GM18858 (cell line): Measurements from ENCODE around the gene CCDC33.

Source experiments
- ATAC-seq: cut with Tn5 transposase; IDR thresholded peaks from one replicate; pipeline ENCODE4 v1.9.1; 2021; ENCODE audit not compliant: unreplicated experiment

The CCDC33 gene

DNA sequence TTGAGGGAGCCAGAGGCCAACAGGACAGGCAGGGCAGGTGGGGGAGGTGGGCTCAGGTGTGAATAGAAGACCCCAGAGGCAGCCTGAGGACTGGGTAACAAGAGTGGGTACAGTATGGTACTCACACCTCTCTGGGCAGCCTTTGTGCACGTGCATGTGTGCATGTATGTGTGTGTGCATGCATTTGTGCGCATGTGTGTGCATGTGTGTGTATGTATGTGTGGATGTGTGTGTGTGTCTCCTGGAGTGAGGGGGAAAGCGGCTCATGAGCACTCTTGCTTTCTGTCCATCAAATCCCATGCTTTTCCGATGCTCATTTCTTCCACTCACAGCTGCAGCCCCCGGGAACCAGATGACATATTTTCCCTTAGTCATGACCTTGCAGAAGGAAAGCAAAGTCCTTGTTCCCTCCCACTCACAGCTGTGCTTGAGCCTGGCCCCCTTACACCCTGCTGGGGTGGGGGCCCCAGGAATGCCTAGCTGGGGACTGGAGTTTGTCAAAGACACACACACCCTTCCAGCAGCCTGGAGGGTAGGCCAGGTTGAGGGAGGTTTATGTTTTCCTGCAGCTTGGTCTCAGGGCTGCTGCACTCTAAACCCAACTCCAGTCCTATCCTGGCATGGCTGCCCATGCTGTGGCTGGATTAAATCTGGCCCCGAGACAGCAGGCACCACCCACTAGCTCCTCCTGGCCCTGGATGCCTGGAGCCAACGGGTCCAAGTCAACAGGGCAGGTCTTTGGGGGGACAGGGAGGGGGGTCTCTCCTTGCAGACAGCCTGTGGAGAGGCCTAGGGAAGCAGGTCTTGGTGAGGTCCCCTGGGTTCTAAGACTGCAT lies 22.5 kb downstream of the CCDC33 start:
- ATAC-seq, result no peak

DNA sequence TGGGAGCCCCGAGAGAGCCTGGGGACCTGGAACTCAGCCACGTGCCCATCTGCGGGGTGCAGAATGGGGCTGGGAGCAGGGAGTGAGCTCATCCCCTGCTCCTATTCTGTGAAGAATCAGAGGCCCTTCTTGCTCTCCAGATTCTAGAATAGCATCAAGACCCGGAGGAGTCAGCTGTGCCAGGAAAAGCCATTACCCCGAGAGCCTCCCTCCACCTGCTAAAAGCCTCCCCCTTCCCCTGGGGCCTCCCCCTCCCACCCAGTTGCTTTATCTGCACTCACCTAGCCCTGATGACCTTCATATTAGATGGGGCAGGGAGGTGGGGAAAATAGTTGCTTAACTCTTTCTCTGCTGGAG lies 23.1 kb downstream of the CCDC33 start:
- no peak for ATAC-seq

DNA sequence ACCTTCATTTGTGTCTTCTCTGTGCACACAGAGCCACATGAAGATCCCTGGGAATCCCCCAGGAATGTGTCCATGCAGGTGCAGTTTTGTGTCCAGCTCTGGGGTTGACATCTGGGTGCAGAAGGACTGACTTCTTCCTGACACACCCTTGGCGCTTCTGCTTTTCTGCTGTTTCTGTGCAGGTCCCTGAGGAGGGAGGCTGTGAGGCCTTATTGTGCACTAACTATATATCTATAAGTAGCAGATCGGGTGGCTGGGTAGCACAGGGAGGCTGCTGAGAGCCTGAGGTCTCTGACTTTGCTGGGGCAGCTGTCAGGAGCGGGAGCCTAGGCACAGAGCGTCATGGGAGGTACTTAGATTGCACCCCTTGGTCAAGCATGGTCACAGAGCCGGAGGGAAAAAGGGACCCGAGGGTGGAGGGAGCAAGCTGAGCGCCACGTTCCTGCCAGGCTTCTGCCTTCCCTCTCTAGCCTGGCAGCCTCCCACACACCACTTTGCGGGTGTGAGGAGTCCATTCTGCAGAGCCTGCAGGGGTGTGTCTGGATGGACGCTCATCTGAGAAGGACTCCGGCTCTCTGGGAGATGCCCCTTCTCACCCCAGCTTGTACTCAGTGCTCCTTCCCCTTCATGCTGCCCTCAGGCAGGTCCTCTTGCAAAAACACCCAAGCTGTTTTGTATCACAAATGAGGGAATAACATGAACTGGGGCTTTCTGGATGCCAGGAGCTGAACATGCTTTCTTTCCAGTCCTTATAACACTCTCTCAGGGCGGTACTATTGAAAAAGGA lies 23.9 kb downstream of the CCDC33 start:
- ATAC-seq, result no peak

- no peak for ATAC-seq
Observed at GRCh38 chr15:74261041-74261440, 24.9 kb downstream of the CCDC33 start.

DNA sequence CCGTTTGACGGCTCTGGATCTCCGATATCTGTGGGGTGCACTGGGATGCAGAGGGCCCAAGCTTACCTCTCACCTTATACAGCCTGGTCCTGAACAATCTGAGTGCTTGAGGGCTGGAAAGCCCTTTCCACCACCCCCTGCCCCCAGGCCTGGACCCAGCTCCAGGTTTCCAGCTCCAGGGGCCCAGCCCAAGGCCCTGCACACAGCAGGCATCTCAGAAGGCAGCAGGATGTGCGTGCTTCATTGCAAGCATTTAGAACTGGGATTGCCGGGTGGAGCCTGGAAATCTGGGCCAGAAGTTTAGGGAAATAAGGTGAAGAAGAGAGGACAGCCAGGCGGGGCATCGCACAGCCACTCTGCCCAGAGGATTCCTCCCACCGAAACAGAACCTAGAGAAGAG lies 25.6 kb downstream of the CCDC33 start:
- no peak for ATAC-seq

- ATAC-seq, result no peak
Observed at GRCh38 chr15:74262151-74262550, 26.0 kb downstream of the CCDC33 start.

DNA sequence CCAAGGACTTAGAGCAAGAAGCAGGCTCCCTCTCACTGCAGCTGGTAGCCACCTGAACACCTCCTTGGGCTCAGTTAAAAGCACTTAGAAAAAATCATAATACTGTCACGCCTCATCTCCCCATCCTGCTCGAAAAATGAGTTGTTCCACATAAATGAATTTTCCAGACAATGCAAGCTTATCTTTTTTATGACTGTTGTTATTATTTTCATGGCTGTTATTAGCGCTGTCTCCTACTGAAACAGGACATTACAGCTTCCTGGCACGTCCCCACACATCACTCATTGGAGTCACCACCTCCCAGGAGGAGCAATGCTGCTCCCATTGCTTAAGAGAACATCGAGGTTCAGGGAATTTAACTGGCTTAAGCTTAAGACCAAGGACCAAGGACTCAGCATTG lies 26.5 kb downstream of the CCDC33 start:
- no peak for ATAC-seq

DNA sequence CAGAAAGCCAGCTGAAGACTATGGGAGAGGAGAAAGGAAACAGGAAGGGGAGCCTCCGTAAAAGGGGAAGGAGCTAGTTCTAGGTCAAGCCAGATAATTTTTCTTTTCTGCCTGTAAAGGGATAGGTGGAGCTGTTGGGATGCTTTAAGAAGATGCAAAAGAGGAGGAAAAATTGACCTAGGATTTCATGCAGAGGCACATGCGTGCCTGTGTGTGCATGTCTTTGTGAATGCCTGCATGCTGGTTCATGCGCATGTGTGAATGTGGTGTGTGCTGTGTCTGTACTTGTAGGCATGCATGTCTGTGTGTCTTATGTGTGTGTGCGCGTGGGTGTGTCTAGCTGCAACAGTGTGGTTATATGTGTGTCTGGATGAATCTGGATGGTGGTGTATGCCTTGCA lies 27.3 kb downstream of the CCDC33 start:
- ATAC-seq, result no peak

DNA sequence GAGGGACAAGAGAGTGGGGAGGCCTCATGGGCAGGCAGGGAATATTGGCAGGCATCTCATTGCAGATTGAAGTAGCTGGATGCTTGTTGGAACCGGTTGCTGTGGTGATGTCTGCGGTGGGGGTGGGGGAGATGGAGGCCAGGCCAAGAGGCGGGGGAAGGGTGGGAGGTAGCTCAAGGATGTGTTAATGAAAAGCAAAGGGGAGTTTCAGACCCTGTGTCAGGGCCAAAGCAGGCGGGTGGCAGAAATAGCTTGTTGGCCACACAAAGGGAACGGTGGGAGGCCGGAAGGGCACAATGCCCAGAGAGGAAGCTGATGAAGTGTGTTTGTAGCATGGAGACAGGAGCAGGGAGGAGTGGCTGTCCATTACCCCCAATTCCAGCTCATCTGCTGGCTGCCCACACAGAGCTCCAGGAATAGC lies 28.0 kb downstream of the CCDC33 start:
- ATAC-seq, result no peak

DNA sequence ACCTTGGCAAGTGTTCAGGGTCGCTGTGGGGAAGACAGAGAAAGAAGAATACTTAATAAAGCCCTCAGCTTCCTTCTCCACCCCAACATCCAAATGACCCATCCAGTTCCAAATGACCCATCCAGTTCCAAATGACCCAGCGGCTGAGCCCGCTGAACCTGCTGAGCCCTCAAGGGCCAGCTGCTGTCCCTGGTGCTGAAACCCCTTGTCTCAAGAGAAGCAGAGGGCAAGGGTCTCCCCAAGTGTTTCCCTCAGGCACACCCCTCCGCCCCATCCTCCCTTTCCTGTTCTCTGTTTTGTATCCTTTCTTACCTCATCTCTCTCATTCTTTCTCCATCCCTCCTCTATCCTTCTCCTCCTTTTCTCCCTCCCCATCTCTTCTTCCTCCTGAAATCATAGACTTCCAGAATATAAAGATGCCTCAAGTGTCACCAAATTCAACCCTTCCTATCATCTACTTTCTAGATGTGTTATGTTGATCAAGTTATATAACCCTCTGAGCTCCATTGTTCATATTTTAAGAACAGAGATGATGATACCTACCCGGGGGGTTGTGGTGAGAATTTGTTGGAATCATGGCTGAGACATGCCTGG lies 29.0 kb downstream of the CCDC33 start:
- ATAC-seq, result no peak

DNA sequence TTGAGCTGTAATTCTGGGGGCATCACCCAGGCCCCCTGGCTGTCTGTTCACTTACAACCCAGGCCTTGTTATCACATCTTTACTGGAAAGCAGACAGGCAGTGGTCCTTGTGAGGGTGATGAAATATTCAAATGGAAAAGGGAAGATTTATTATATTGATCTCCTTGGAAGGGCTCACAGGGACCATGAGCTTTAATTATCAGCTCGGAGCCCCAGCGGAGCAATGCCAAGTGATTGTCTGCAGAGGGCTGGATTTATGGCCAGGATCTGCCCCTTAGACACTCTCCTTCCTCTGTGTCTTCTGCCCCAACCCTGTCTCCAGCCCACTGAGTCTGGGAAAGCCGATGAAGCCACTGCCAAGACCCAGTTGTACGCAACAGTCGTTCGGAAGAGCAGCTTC lies 31.9 kb downstream of the CCDC33 start:
- ATAC-seq, result no peak

- no peak for ATAC-seq
Observed at GRCh38 chr15:74269362-74270035, 33.4 kb downstream of the CCDC33 start.

DNA sequence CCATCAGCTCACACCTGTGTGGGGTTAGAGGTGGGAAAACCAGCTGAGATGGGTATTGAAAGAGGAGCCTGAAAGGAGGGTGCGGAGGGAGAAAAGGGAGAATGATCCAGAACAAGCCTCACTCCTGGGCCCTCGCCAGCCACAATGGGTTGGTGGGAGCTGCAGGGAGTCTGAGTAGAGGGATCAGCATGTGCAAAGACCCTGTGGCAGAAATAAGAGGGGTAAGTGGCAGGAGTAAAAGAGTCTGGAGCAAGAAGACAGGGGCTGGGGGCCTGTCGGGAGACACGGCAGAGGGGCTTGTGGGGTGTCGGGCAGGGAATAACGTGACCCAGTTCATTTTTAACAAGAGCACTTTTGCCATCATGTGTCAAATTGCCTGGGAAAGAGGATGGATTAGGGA lies 34.0 kb downstream of the CCDC33 start:
- ATAC-seq, result no peak

GRCh38 chr15:74270854-74271520 lies 34.9 kb downstream of the CCDC33 start:
- no peak for ATAC-seq

- ATAC-seq, result no peak
Observed at GRCh38 chr15:74272812-74273211, 36.7 kb downstream of the CCDC33 start.

- no peak for ATAC-seq
Observed at GRCh38 chr15:74274470-74275038, 38.4 kb downstream of the CCDC33 start.

DNA sequence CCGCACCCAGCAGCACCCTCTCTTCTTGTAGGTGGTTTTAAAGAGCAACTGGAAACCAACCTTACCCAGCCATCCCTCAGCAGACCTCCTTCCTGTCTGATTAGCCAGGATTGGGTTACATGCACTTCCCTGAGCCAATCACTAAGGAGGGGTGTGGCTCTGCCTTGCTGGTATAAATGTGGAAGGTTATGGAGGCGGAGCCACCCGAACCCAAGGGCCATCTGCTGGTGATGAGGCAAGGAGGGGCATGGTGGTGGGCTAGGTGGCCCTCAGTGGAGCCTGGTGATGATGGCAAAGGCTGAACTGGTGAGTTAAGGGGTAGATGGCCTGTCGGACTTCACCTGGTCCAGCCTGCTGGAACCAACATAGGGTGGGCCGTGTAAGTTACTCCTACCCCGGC lies 39.8 kb downstream of the CCDC33 start:
- no peak for ATAC-seq

DNA sequence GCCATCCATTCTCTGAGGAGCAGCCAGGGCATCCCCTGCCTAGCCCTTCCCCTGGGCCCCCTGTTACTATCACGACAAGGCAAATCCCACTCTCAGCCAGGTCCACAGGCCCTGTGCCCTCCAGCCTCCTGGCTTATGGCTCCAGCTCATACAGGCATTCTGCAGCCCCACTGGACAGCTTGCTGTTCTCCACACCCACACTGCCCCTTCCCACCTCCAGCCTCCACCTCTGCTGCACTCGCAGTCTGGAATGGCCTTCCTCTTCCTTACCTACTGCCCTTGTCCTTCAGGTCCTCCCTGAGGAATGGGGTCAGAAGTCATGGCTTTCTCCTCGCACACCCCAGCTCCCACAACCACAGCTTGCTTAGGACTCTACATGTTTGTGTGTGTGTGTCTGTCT lies 40.4 kb downstream of the CCDC33 start:
- ATAC-seq, result no peak

DNA sequence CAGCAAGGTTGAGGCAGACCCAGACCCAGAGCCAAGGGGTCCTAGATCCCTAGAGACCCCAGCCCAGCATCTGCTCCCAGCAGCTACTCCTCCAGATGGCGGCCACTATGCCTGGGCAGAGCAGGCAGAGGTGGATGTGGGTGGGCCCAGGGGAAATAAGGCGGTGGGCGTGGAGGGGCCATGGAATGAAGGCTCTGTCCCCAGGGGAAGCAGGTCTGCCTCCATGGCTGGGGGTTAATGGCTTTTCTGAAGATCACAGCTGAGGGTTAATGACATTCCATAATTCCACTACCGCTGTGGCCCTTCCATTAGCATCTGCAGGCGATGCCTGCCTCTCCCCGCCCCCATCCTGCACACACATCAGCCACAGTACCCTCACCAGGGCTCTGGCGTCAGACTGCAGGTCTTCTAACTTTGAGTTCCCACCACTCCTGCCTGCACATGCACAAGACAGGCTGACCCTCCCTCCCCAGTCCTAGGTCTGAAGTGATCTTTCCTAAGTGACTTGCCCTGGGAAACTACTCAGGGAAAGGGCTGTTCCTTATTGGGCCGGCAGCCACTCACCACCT lies 41.2 kb downstream of the CCDC33 start:
- no peak for ATAC-seq

GRCh38 chr15:74278207-74278606 lies 42.1 kb downstream of the CCDC33 start:
- ATAC-seq, result no peak
